Keratinocyte (primary cell): ENCODE measurements around the gene UBE2R2.

Experiments
- CTCF ChIP-seq, 3 experiments: IDR thresholded peaks in 1 of 3; conservative IDR thresholded peaks in 1 of 3; optimal IDR thresholded peaks in 1 of 3; 2 replicates in 2 of 3; 3 replicates in 1 of 3; pipeline versions ENCODE3 to v1.5.1; 2011; ENCODE audit warnings: low read length in 3 of 3, mild to moderate bottlenecking in 3 of 3, moderate library complexity in 2 of 3, control low read depth in 1 of 3, inconsistent platforms in 1 of 3; ENCODE audit not compliant: insufficient read depth in 2 of 3; ENCODE audit errors: extremely low read depth in 1 of 3
- EZH2 ChIP-seq: IDR thresholded peaks from one replicate; pipeline ENCODE4 v1.6.1; 2012; ENCODE audit warnings: inconsistent platforms, mild to moderate bottlenecking, low read length, moderate library complexity

- TF ChIP-seq CTCF (optimal IDR thresholded peaks at IDR 0.05 in 1 of 3, IDR thresholded peaks at IDR 0.05 in 1 of 3, conservative IDR thresholded peaks at IDR 0.05 in 1 of 3; ENCODE audit: extremely low read depth in 1 of 3, insufficient read depth in 2 of 3, low read length in 3 of 3) (no peak), EZH2 (no peak)
These were observed 130.0 kb downstream of the UBE2R2 start for GRCh38 chr9:33946779-33947535.
